KOPT-K1 (cell line): ENCODE results near the gene DVL1.

Source experiments
- H3K27ac ChIP-seq: fragments of 200-600 bp; sonication (generic); 2 replicates; pipeline ENCODE4 v1.5.1; 2016; ENCODE audit warnings: antibody characterized with exemption, mild to moderate bottlenecking, low read depth, low read length; ENCODE audit not compliant: poor library complexity, severe bottlenecking
- H3K36me3 ChIP-seq: fragments of 200-600 bp; sonication (generic); 2 replicates; pipeline ENCODE4 v1.5.1; 2017; ENCODE audit warnings: antibody characterized with exemption, mild to moderate bottlenecking, low read length, moderate library complexity; ENCODE audit not compliant: insufficient read depth
- H3K9me3 ChIP-seq: fragments of 200-600 bp; sonication (generic); 2 replicates; pipeline ENCODE4 v1.5.1; 2017; ENCODE audit warnings: antibody characterized with exemption, low read length, mild to moderate bottlenecking; ENCODE audit not compliant: insufficient read depth, poor library complexity, severe bottlenecking

DVL1 gene

GRCh38 chr1:1291023-1291528 lies 58.1 kb downstream of the DVL1 start:
- H3K9me3 ChIP-seq = no peaks in the 10 kb centered on the region
- H3K27ac ChIP-seq = no peak overlapping the region
- H3K36me3 ChIP-seq = peaks cover 7% of the 10 kb centered on the region; the same call in 1 of the 2 replicates

- H3K36me3 ChIP-seq = peaks cover 3% of the 10 kb centered on the region; the same call in 1 of the 2 replicates
- H3K27ac ChIP-seq = no peak overlapping the region
- no peaks in the 10 kb centered on the region for H3K9me3 ChIP-seq
Measured at GRCh38 chr1:1290238-1290731, 58.9 kb downstream of the DVL1 start.

GRCh38 chr1:1287288-1288110 lies 61.7 kb downstream of the DVL1 start:
- H3K36me3 ChIP-seq = no peaks in the 10 kb centered on the region

GRCh38 chr1:1286313-1287261 lies 62.6 kb downstream of the DVL1 start:
- Histone ChIP-seq H3K27ac (no peak overlapping the region), H3K36me3 (no peaks in the 10 kb centered on the region), H3K9me3 (no peaks in the 10 kb centered on the region)

More at GRCh38 chr1:1287288-1288110, 61.7 kb downstream of the DVL1 start:
- no peak overlapping the region for H3K27ac ChIP-seq
- no peaks in the 10 kb centered on the region for H3K9me3 ChIP-seq

- Histone ChIP-seq H3K36me3 (no peaks in the 10 kb centered on the region), H3K9me3 (no peaks in the 10 kb centered on the region), H3K27ac (no peak overlapping the region)
Measured at GRCh38 chr1:1285611-1286311, 63.5 kb downstream of the DVL1 start.
